LNCaP clone FGC (cell line): Measurements from ENCODE around the gene ADK.

Source experiments
- DNase-seq: peaks from one replicate; pipeline ENCODE4 v3.0.0-alpha.2; 2011; ENCODE audit warnings: low read depth
- H3K4me3 ChIP-seq: 2 replicates; pipeline ENCODE4 v1.5.1; 2011; ENCODE audit warnings: mild to moderate bottlenecking, low read depth, low read length, control low read depth
- CTCF ChIP-seq: IDR thresholded peaks from 2 replicates; pipeline ENCODE4 v1.5.1; 2012; ENCODE audit warnings: mild to moderate bottlenecking; ENCODE audit not compliant: control insufficient read depth, insufficient read depth; ENCODE audit errors: extremely low read depth

ADK gene

GRCh38 chr10:74600170-74600569, 449.1 kb downstream of the ADK start:
- no peak for TF ChIP-seq CTCF
- no peak overlapping the region for H3K4me3 ChIP-seq
- DNase-seq = no peak

- no peak for TF ChIP-seq CTCF
- DNase-seq = no peak
- H3K4me3 ChIP-seq = no peak overlapping the region
Measured at GRCh38 chr10:74602576-74602975, 451.6 kb downstream of the ADK start.

- TF ChIP-seq CTCF = no peak
- no peak overlapping the region for H3K4me3 ChIP-seq
- DNase-seq = no peak
Measured at GRCh38 chr10:74610299-74610698, 459.3 kb downstream of the ADK start.

GRCh38 chr10:74612195-74612594, 461.2 kb downstream of the ADK start:
- TF ChIP-seq CTCF = no peak
- no peak overlapping the region for H3K4me3 ChIP-seq
- no peak for DNase-seq

- DNase-seq = no peak
- H3K4me3 ChIP-seq = no peak overlapping the region
- no peak for TF ChIP-seq CTCF
Measured at GRCh38 chr10:74620626-74621025, 469.6 kb downstream of the ADK start.

GRCh38 chr10:74623786-74624185, 472.8 kb downstream of the ADK start:
- no peak for DNase-seq
- no peak overlapping the region for H3K4me3 ChIP-seq
- TF ChIP-seq CTCF = no peak

GRCh38 chr10:74624501-74624900, 473.5 kb downstream of the ADK start:
- no peak overlapping the region for H3K4me3 ChIP-seq
- no peak for TF ChIP-seq CTCF
- DNase-seq = no peak
